Sigmoid colon (tissue), 7 donors: Measurements from ENCODE around the gene RGS18. TPM values are rescaled to one million over a fixed set of nuclear protein-coding genes. Genes with fewer than 3 reads are reported as not detected.
"Not testable (repeated sequence)": the region's sequence is repeated elsewhere in the genome, so short reads cannot be mapped to it uniquely, and the experiment has no call there.

ENCODE experiments used
- DNase-seq: peaks from one replicate; pipeline ENCODE4 v3.0.0-alpha.2; 2019
- H3K27ac ChIP-seq, 4 donors: fragments of 200-600 bp; sonication (generic); one replicate each; pipeline ENCODE4 v1.5.1; 2016 to 2019; ENCODE audit warnings: mild to moderate bottlenecking in 1 of 4
- H3K27me3 ChIP-seq, 3 donors: fragments of 200-600 bp; sonication (generic); one replicate each; pipeline ENCODE4 v1.5.1; 2019; ENCODE audit warnings: mild to moderate bottlenecking in 1 of 3
- H3K36me3 ChIP-seq, 4 donors: fragments of 200-600 bp; sonication (generic); one replicate each; pipeline ENCODE4 v1.5.1; 2016 to 2019
- H3K4me1 ChIP-seq, 4 donors: fragments of 200-600 bp; sonication (generic); one replicate each; pipeline ENCODE4 v1.5.1; 2017 to 2019
- H3K4me3 ChIP-seq, 4 donors: fragments of 200-600 bp; sonication (generic); one replicate each; pipeline ENCODE4 v1.5.1; 2017 to 2019; ENCODE audit warnings: mild to moderate bottlenecking in 2 of 4, moderate library complexity in 1 of 4
- H3K9me3 ChIP-seq, 4 donors: fragments of 200-600 bp in 3 of 4; sonication (generic) in 3 of 4; one replicate each; pipeline versions ENCODE4 v1.5.1 to v1.6.1; 2013 to 2019
- EP300 ChIP-seq, 4 donors: sonication (generic); formaldehyde crosslinking; IDR thresholded peaks; one replicate each; pipeline ENCODE4 v1.6.1; 2017; ENCODE audit warnings: antibody characterized with exemption in 4 of 4
- POLR2A ChIP-seq, 2 donors: fragments of 450-650 bp; IDR thresholded peaks; one replicate each; pipeline ENCODE4 v1.6.1; 2016; ENCODE audit warnings: antibody characterized with exemption in 2 of 2, mild to moderate bottlenecking in 2 of 2, moderate library complexity in 2 of 2
- POLR2AphosphoS5 ChIP-seq, 4 donors: sonication (generic); formaldehyde crosslinking; IDR thresholded peaks; one replicate each; pipeline ENCODE4 v1.6.1; 2017; ENCODE audit warnings: antibody characterized with exemption in 4 of 4
- WGBS, 2 donors: extraction: QIAGEN DNeasy Blood & Tissue Kit; methylation state at CpG; one replicate each; pipeline ENCODE4 v1.1.7; 2013; 5-methylcytosine and 5-hydroxymethylcytosine counted together
- intact Hi-C: fragments of 100-400 bp; cut with DNase I; formaldehyde crosslinking; loops from one replicate; pipeline ENCODE4 v1.15.1; 2023
- polyA plus RNA-seq, 3 donors: library from polyadenylated mRNA; stranded (reverse); fragments of 200-250 nt; gene quantifications; one replicate each; pipeline ENCODE4 v1.2.3, GENCODE V29; 2013
- total RNA-seq, 4 donors: library from RNA; depleted of rRNA; stranded (reverse); fragments of >200 nt; gene quantifications; one replicate each; pipeline ENCODE4 v1.1.0, GENCODE V29; 2016
- TF ChIP-seq, protein P1 (sequence below), 4 experiments: fragments of 450-650 bp in 3 of 4; fragments of 200-600 bp in 1 of 4; IDR thresholded peaks; one replicate each; pipeline ENCODE4 v1.5.1; 2016 to 2019; ENCODE audit warnings: antibody characterized with exemption in 4 of 4, mild to moderate bottlenecking in 3 of 4, moderate library complexity in 2 of 4
- donor health status: healthy with polysubstance abuse.
- donor health status: Bipolar disorder and iron deficiency.
- donor health status: healthy.

RGS18 gene
- total and polyA plus RNA-seq, 7 donors: 1.8 to 5.1 (median 3.0) TPM

GRCh38 chr1:192224846-192225245 lies 66.6 kb downstream of the RGS18 start:
- H3K4me3 ChIP-seq: no peak overlapping the region
- no peaks in the 10 kb centered on the region for H3K36me3 ChIP-seq
- no peaks in the 10 kb centered on the region for H3K9me3 ChIP-seq
- no peak overlapping the region for H3K27ac ChIP-seq
- intact Hi-C loops: no loop called here
- no peaks in the 10 kb centered on the region for H3K4me1 ChIP-seq
- H3K27me3 ChIP-seq: no peaks in the 10 kb centered on the region
- no peak for DNase-seq
- no peak for TF ChIP-seq POLR2AphosphoS5 (IDR thresholded peaks at IDR 0.05)
- TF ChIP-seq, protein P1, sequence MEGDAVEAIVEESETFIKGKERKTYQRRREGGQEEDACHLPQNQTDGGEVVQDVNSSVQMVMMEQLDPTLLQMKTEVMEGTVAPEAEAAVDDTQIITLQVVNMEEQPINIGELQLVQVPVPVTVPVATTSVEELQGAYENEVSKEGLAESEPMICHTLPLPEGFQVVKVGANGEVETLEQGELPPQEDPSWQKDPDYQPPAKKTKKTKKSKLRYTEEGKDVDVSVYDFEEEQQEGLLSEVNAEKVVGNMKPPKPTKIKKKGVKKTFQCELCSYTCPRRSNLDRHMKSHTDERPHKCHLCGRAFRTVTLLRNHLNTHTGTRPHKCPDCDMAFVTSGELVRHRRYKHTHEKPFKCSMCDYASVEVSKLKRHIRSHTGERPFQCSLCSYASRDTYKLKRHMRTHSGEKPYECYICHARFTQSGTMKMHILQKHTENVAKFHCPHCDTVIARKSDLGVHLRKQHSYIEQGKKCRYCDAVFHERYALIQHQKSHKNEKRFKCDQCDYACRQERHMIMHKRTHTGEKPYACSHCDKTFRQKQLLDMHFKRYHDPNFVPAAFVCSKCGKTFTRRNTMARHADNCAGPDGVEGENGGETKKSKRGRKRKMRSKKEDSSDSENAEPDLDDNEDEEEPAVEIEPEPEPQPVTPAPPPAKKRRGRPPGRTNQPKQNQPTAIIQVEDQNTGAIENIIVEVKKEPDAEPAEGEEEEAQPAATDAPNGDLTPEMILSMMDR (IDR thresholded peaks at IDR 0.05): no peak
- TF ChIP-seq POLR2A (IDR thresholded peaks at IDR 0.05): no peak
- TF ChIP-seq EP300 (IDR thresholded peaks at IDR 0.05): no peak

DNA sequence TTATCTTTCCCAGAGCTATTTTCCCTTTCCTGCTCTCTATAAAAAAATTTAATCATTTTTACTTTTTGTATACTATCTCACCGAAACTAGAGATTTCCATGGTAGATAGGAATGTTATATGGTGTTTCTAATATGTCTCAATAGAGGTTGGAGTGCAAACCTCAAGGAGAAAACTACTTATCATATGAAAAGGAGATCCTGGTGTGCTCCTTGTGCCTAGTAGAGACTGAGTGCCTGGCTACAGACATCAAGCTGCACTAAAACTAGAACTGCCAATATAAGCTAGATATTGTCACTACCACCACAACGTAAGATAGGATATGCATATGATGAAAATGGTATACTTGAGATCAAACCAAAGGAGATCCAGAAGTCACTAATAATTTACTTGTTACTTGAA lies 67.0 kb downstream of the RGS18 start:
- Histone ChIP-seq H3K4me3 (no peak overlapping the region), H3K27ac (no peak overlapping the region), H3K9me3 (no peaks in the 10 kb centered on the region), H3K27me3 (no peaks in the 10 kb centered on the region), H3K4me1 (no peaks in the 10 kb centered on the region), H3K36me3 (no peaks in the 10 kb centered on the region)
- intact Hi-C loops: no loop called here
- no peak for TF ChIP-seq POLR2A (IDR thresholded peaks at IDR 0.05)
- no peak for TF ChIP-seq EP300 (IDR thresholded peaks at IDR 0.05)
- no peak for TF ChIP-seq POLR2AphosphoS5 (IDR thresholded peaks at IDR 0.05)
- TF ChIP-seq, protein P1 (IDR thresholded peaks at IDR 0.05): no peak
- DNase-seq: no peak
- WGBS, 2 donors: 86 to 89% methylated on average over 2 of the region's 2 CpGs

DNA sequence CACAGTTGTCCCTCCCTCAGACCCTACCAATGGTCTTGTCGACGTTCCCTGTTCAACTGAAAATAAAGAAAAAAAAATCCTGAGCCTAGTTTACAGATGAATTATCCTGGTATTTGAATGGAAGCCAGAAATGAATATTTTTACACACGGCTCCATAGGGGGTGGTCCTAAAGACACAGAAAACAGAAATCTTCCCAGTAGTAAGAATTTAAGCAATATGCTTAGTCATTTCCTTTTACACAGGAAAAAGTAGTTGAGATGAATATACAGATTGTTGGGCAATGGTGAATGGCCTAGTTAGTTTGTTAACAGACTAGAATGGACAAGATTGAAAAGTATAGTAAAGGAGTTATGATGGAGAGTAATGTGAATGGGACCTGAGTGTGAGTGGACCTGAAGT lies 67.4 kb downstream of the RGS18 start:
- Histone ChIP-seq H3K4me3 (no peak overlapping the region), H3K9me3 (no peaks in the 10 kb centered on the region), H3K4me1 (no peaks in the 10 kb centered on the region), H3K27ac (no peak overlapping the region), H3K27me3 (no peaks in the 10 kb centered on the region), H3K36me3 (no peaks in the 10 kb centered on the region)
- 78 to 80% methylated on average over 3 of the region's 3 CpGs for WGBS, 2 donors
- intact Hi-C loops: no loop called here
- DNase-seq: no peak
- TF ChIP-seq, protein P1 (IDR thresholded peaks at IDR 0.05): no peak
- TF ChIP-seq POLR2AphosphoS5 (IDR thresholded peaks at IDR 0.05) (no peak), EP300 (IDR thresholded peaks at IDR 0.05) (no peak), POLR2A (IDR thresholded peaks at IDR 0.05) (no peak)

- TF ChIP-seq POLR2A (IDR thresholded peaks at IDR 0.05): no peak
- TF ChIP-seq EP300 (IDR thresholded peaks at IDR 0.05): no peak
- no peak for TF ChIP-seq POLR2AphosphoS5 (IDR thresholded peaks at IDR 0.05)
- TF ChIP-seq, protein P1 (IDR thresholded peaks at IDR 0.05): no peak
- Histone ChIP-seq H3K27me3 (no peaks in the 10 kb centered on the region), H3K36me3 (no peaks in the 10 kb centered on the region), H3K9me3 (no peaks in the 10 kb centered on the region), H3K4me1 (no peaks in the 10 kb centered on the region), H3K4me3 (no peak overlapping the region), H3K27ac (no peak overlapping the region)
- intact Hi-C loops: no loop called here
- whole genome bisulfite sequencing, 2 donors: 82 to 87% methylated on average over 5 of the region's 5 CpGs
- no peak for DNase-seq
These were observed 69.1 kb downstream of the RGS18 start for GRCh38 chr1:192227330-192227729.

DNA sequence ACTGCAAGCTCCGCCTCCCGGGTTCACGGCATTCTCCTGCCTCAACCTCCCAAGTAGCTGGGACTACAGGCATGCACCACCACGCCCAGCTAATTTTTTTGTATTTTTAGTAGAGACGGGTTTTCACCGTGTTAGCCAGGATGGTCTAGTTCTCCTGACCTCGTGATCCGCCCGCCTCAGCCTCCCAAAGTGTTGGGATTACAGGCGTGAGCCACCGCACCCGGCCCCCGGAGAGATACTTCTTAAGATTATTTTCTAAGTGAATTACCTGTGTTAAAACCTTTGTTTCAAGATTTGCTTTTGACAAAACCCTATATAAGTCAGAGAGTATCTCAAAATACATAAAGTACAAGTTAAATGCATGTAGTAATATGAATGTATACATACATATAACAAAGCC lies 69.7 kb downstream of the RGS18 start:
- DNase-seq, H3K9me3 ChIP-seq, H3K36me3 ChIP-seq, H3K4me1 ChIP-seq, H3K27ac ChIP-seq, H3K4me3 ChIP-seq, H3K27me3 ChIP-seq, intact Hi-C loops: not testable (repeated sequence)
- 93 to 94% methylated on average over 13 of the region's 13 CpGs for WGBS, 2 donors
